Stimulated activated CD8-positive, alpha-beta memory T cell treated with anti-CD3 and anti-CD28 coated beads, Interleukin-2, amount 100 ng/mL, for 1 hour (primary cell): ENCODE results near the gene ASB1.
"Not testable (repeated sequence)": the region's sequence is repeated elsewhere in the genome, so short reads cannot be mapped to it uniquely, and the experiment has no call there.

Experiments used
- DNase-seq, 2 donors: peaks; one replicate each; pipeline ENCODE4 v3.0.0-alpha.2; 2020; ENCODE audit warnings: low read depth in 2 of 2

Gene ASB1

GRCh38 chr2:238423561-238424312, 3.0 kb upstream of the ASB1 start:
- DNase-seq, result no peak

- DNase-seq, result no peak
Observed at GRCh38 chr2:238424313-238424700, 2.4 kb upstream of the ASB1 start.

- no peak for DNase-seq
Observed at GRCh38 chr2:238425505-238425978, 1.2 kb upstream of the ASB1 start.

GRCh38 chr2:238425979-238426567, 654 bp upstream of the ASB1 start:
- DNase-seq, result no peak

- no peak for DNase-seq
Observed at GRCh38 chr2:238427435-238428162, 872 bp downstream of the ASB1 start.

- DNase-seq, result no peak
Observed at GRCh38 chr2:238428866-238429265, 2.1 kb downstream of the ASB1 start.

- DNase-seq, result no peak
Observed at GRCh38 chr2:238430781-238431180, 4.1 kb downstream of the ASB1 start.

GRCh38 chr2:238431456-238431855, 4.7 kb downstream of the ASB1 start:
- DNase-seq, result no peak

- DNase-seq, result no peak
Observed at GRCh38 chr2:238433300-238433915, 6.7 kb downstream of the ASB1 start.

GRCh38 chr2:238433941-238434845, 7.5 kb downstream of the ASB1 start:
- DNase-seq, result no peak

GRCh38 chr2:238434846-238435751, 8.4 kb downstream of the ASB1 start:
- DNase-seq, result no peak

GRCh38 chr2:238435752-238436096, 9.0 kb downstream of the ASB1 start:
- DNase-seq, result no peak

GRCh38 chr2:238438856-238439849, 12.4 kb downstream of the ASB1 start:
- no peak for DNase-seq

GRCh38 chr2:238439917-238440316, 13.2 kb downstream of the ASB1 start:
- DNase-seq, result no peak

GRCh38 chr2:238440331-238440730, 13.6 kb downstream of the ASB1 start:
- DNase-seq, result no peak

- no peak for DNase-seq
Observed at GRCh38 chr2:238440767-238441166, 14.0 kb downstream of the ASB1 start.

- DNase-seq, result no peak
Observed at GRCh38 chr2:238441262-238442114, 14.8 kb downstream of the ASB1 start.

- not testable (repeated sequence) for DNase-seq
Observed at GRCh38 chr2:238442257-238442656, 15.5 kb downstream of the ASB1 start.
